Measurements from ENCODE around the gene MAL. TPM values are rescaled to one million over a fixed set of nuclear protein-coding genes. Genes with fewer than 3 reads are reported as not detected.

The MAL gene
- total RNA-seq, 1 donor from 2014 or later: not detected

DNA sequence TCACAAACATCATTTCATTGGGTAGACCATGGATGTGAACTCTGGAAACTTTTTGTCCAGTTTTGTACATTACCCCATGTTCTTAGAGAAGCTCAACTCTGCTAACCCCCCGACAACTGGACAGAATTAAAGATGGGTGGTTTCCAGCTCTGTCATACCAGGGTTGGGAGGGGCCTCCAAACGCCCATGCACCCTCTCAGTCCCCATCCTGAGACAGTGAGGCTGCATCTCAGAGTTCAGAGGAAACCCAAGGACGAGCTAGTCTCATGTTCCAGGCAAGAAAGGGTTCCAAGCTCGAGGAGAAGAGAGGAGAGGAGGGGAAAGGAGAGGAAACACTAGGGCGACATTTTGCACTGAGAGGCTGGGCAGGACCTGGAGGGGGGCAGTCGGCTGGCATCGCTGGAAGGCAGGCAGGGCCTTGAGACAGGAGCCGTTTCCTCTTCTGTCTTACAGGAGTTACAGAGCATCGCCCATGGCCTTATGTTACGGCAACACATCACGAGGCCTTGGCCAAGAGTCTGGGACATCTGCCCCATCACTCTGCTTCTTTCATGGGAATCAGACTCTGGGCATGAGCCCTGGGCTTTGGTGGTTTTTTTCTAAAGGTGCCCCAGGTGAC, 16.4 kb downstream of the MAL start:
- no peak overlapping the region for H3K27ac Mint-ChIP-seq
- no peaks in the 10 kb centered on the region for H3K36me3 Mint-ChIP-seq (ENCODE audit: low read depth)
- no peak for ATAC-seq (ENCODE audit: low read depth)

GRCh38 chr2:95042472-95043271, 17.2 kb downstream of the MAL start:
- Mint-ChIP-seq H3K27me3 (peaks cover 7% of the 10 kb centered on the region), H3K27ac (no peak overlapping the region), H3K4me1 (no peaks in the 10 kb centered on the region), H3K36me3 (ENCODE audit: low read depth) (no peaks in the 10 kb centered on the region), H3K4me3 (no peak overlapping the region), H3K9me3 (peaks cover 9% of the 10 kb centered on the region)
- ChIA-PET CTCF (no interaction called here), POLR2A (no interaction called here)
- TF ChIP-seq, protein P1, sequence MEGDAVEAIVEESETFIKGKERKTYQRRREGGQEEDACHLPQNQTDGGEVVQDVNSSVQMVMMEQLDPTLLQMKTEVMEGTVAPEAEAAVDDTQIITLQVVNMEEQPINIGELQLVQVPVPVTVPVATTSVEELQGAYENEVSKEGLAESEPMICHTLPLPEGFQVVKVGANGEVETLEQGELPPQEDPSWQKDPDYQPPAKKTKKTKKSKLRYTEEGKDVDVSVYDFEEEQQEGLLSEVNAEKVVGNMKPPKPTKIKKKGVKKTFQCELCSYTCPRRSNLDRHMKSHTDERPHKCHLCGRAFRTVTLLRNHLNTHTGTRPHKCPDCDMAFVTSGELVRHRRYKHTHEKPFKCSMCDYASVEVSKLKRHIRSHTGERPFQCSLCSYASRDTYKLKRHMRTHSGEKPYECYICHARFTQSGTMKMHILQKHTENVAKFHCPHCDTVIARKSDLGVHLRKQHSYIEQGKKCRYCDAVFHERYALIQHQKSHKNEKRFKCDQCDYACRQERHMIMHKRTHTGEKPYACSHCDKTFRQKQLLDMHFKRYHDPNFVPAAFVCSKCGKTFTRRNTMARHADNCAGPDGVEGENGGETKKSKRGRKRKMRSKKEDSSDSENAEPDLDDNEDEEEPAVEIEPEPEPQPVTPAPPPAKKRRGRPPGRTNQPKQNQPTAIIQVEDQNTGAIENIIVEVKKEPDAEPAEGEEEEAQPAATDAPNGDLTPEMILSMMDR (IDR thresholded peaks at IDR 0.05): no peak
- ATAC-seq (ENCODE audit: low read depth) (no peak), DNase-seq (no peak)
- intact Hi-C loops (cut with micrococcal nuclease): no loop called here

More for the DNA sequence above, 16.4 kb downstream of the MAL start:
- Mint-ChIP-seq H3K27me3 (peaks cover 7% of the 10 kb centered on the region), H3K4me3 (no peak overlapping the region), H3K9me3 (peaks cover 10% of the 10 kb centered on the region), H3K4me1 (no peaks in the 10 kb centered on the region)
- POLR2A ChIA-PET: no interaction called here
- TF ChIP-seq, protein P1 (IDR thresholded peaks at IDR 0.05): no peak
- intact Hi-C loops (cut with micrococcal nuclease): no loop called here
- CTCF ChIA-PET: no interaction called here
- DNase-seq: no peak

- ChIA-PET POLR2A (no interaction called here), CTCF (no interaction called here)
- no peak overlapping the region for H3K4me3 Mint-ChIP-seq
- TF ChIP-seq, protein P1 (IDR thresholded peaks at IDR 0.05): no peak
- no peak overlapping the region for H3K27ac Mint-ChIP-seq
- no peak for DNase-seq
- no peaks in the 10 kb centered on the region for H3K36me3 Mint-ChIP-seq (ENCODE audit: low read depth)
- H3K4me1 Mint-ChIP-seq: no peaks in the 10 kb centered on the region
- peaks cover 7% of the 10 kb centered on the region for H3K27me3 Mint-ChIP-seq
- ATAC-seq (ENCODE audit: low read depth): no peak
- peaks cover 2% of the 10 kb centered on the region for H3K9me3 Mint-ChIP-seq
- intact Hi-C loops (cut with micrococcal nuclease): no loop called here
These were observed 18.0 kb downstream of the MAL start for GRCh38 chr2:95043300-95044093.

GRCh38 chr2:95044601-95045000, 19.1 kb downstream of the MAL start:
- no peaks in the 10 kb centered on the region for H3K9me3 Mint-ChIP-seq
- H3K27ac Mint-ChIP-seq: no peak overlapping the region
- peaks cover 7% of the 10 kb centered on the region for H3K27me3 Mint-ChIP-seq
- no peak overlapping the region for H3K4me3 Mint-ChIP-seq
- ATAC-seq (ENCODE audit: low read depth): no peak
- intact Hi-C loops (cut with micrococcal nuclease): no loop called here
- ChIA-PET CTCF (no interaction called here), POLR2A (no interaction called here)
- no peaks in the 10 kb centered on the region for H3K36me3 Mint-ChIP-seq (ENCODE audit: low read depth)
- TF ChIP-seq, protein P1 (IDR thresholded peaks at IDR 0.05): no peak
- no peak for DNase-seq
- H3K4me1 Mint-ChIP-seq: no peaks in the 10 kb centered on the region

Measured in activated B cell treated with CpG ODN at 0.5 μM for 24 hours (primary cell).